Right cardiac atrium (tissue), 5 donors: Measurements from ENCODE around the gene RAB3C. TPM values are rescaled to one million over a fixed set of nuclear protein-coding genes. Genes with fewer than 3 reads are reported as not detected.

ENCODE experiments used
- ATAC-seq, 2 donors: fragments of 200-7000 bp; cut with Tn5 transposase; one replicate each; pipeline versions ENCODE4 v1.8.0 to v1.9.1; 2020; ENCODE audit warnings: moderate library complexity in 2 of 2, mild to moderate bottlenecking in 1 of 2
- DNase-seq, 3 donors: peaks; one replicate each; pipeline ENCODE4 v3.0.0-alpha.2; 2020
- H3K27ac ChIP-seq: one replicate; pipeline ENCODE4 v1.5.1; 2013; ENCODE audit warnings: mild to moderate bottlenecking, low read length, control low read depth, moderate library complexity
- H3K27me3 ChIP-seq: one replicate; pipeline ENCODE4 v1.6.1; 2013; ENCODE audit not compliant: control insufficient read depth, insufficient read depth
- H3K4me1 ChIP-seq: one replicate; pipeline ENCODE4 v1.6.1; 2013; ENCODE audit warnings: low read length; ENCODE audit not compliant: control insufficient read depth, insufficient read depth
- H3K4me3 ChIP-seq: one replicate; pipeline ENCODE4 v1.5.1; 2013; ENCODE audit warnings: low read length, control low read depth
- H3K9me3 ChIP-seq: one replicate; pipeline ENCODE4 v1.6.1; 2013; ENCODE audit warnings: low read length; ENCODE audit not compliant: control insufficient read depth
- WGBS: extraction: QIAGEN DNeasy Blood & Tissue Kit; methylation state at CpG from one replicate; pipeline ENCODE4 v1.1.7; 2013; 5-methylcytosine and 5-hydroxymethylcytosine counted together
- intact Hi-C, 4 donors: fragments of 100-400 bp; cut with DNase I; formaldehyde crosslinking; loops; one replicate each; pipeline versions ENCODE4 v1.11.0 to v1.14.0; 2022 to 2023
- polyA plus RNA-seq: library from polyadenylated mRNA; stranded (reverse); fragments of 200-250 nt; gene quantifications from one replicate; pipeline ENCODE4 v1.2.3, GENCODE V29; 2013
- total RNA-seq, 4 donors: library from RNA; stranded (reverse); fragmentation: NEBNext Ultra II Directional; extraction: Animal tissue kit (Norgen Biotek cat#: 25700); gene quantifications; one replicate each; pipeline ENCODE4 v1.2.1, GENCODE V29; 2021
- donor health status: healthy with polysubstance abuse.
- donor health status: DM: no; HTN: yes; CAD: no.
- donor health status: DM: no; HTN: no; CAD: no.
- donor health status: DM: no; HTN: yes; CAD: no; lungs with severe emphysema.
- donor health status: DM: yes; HTN: yes; CAD: no.

RAB3C gene
- total and polyA plus RNA-seq, 5 donors, result 0.34 to 1.3 (median 0.53) TPM

DNA sequence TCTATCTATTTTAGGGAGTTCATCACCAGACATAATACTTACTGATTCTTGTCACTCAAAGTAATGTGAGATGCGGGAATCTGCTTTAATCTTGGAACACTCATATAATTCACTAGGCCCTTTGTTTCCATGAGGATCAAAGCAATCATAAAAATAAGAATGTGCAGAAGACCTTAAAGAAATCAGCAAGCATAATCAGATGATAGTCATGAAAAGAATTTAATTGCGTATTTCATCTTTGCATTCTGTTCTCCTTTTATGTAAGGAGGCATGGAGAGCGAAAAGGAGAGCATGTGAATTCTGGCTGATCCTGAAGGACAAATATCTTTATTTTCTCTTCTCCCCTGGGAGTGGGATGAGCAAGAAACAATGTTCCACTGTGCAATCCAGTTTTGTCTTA lies 128.0 kb downstream of the RAB3C start:
- H3K4me3 ChIP-seq, result no peak overlapping the region
- 94% methylated on average over 3 of the region's 3 CpGs for WGBS
- intact Hi-C loops, result no loop called here
- H3K27ac ChIP-seq, result no peak overlapping the region
- no peaks in the 10 kb centered on the region for H3K4me1 ChIP-seq
- DNase-seq (no peak), ATAC-seq (no peak)
- no peaks in the 10 kb centered on the region for H3K27me3 ChIP-seq
- H3K9me3 ChIP-seq, result no peaks in the 10 kb centered on the region

DNA sequence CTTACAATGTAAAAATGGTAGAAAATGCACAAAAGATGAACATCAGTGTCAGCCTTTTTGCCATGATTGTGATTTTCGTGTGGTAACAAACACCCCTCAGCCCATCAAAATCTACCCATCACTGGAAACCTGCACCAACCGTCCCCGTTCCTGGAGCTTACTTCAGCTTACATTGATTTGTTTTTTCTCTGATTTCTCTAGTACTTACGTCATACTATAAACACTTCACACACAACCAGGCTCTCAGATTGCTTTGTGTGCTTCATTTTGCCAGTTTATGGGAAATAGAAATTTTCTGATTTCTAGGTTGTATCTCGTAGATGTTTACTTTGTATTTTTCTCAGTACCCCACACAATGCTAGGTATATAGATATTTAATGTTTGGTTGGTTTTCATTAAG lies 129.1 kb downstream of the RAB3C start:
- Histone ChIP-seq H3K4me3 (no peak overlapping the region), H3K27me3 (no peaks in the 10 kb centered on the region), H3K9me3 (no peaks in the 10 kb centered on the region), H3K4me1 (no peaks in the 10 kb centered on the region), H3K27ac (no peak overlapping the region)
- no peak for DNase-seq
- intact Hi-C loops, result no loop called here
- ATAC-seq, result no peak
- 87% methylated on average over 5 of the region's 5 CpGs for WGBS

DNA sequence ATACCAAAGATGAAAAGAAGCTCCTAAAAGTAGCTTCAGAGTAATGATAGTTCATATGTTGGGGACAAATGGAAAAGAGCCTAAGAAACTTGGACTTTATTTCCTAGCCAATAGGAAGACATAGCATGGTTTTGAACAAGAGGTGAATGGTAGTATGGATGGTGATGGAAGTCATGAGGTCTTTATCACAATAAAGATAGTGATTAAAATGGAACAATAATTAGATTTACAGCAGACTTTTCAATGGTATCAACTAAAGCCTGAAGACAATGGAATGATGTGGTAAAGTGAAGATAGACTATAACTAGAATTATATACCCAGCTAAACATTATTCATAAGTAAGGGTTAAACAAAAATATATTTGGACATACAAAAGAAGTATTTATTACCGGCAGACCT lies 131.2 kb downstream of the RAB3C start:
- Histone ChIP-seq H3K4me3 (no peak overlapping the region), H3K27ac (no peak overlapping the region), H3K4me1 (no peaks in the 10 kb centered on the region), H3K9me3 (no peaks in the 10 kb centered on the region), H3K27me3 (no peaks in the 10 kb centered on the region)
- no peak for ATAC-seq
- WGBS, result 54% methylated on average over 1 of the region's 1 CpG
- no peak for DNase-seq
- intact Hi-C loops, result no loop called here

DNA sequence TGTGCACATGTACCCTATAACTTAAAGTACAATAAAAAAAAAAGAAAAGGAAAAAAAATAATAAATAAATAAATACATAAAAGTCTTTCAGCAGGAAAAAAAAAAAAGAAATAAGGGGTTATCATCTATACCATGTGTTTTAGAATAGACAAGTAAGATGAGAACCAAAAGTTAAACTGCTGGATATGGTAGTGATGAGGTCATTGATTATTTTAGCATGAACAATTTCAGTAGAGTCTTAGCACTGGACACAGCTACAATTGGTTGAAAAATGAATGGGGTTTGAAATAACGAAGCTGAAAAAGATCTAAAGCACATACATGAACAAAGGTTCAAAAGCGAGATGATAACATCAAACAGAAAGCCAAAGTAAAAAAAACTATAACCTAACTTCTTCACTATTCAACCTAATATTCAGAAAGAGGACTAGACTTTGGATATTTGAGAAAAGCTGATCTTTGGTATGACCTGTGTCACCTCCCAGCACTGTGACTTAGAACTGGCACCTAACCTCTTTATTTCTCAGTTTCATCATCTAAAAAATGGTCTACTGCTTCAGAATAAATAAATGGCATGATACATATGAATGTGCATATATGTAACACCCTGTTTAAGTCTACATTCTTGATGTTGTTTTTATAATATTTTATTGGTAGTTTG lies 133.3 kb downstream of the RAB3C start:
- Histone ChIP-seq H3K4me1 (no peaks in the 10 kb centered on the region), H3K4me3 (no peak overlapping the region), H3K27ac (no peak overlapping the region), H3K9me3 (no peaks in the 10 kb centered on the region), H3K27me3 (no peaks in the 10 kb centered on the region)
- WGBS, result 88% methylated on average over 2 of the region's 2 CpGs
- ATAC-seq, result no peak
- intact Hi-C loops, result no loop called here
- DNase-seq, result no peak

DNA sequence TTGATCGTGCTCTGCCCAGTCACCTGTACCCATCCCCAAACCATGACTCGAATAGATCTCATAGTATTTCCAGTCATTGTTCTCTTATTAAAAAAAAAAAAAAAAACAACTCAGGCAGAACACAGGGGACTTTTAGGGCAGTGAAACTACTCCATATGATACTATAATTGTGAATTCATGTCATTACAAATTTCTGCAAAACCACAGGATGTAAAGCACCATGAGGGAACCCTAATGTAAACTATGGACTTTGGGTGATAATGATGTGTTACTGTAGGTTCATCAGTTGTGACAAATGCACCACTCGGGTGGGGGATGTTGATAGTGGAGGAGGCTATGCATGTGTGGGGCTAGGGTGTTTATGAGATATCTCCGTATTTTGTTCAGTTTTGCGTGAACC lies 133.8 kb downstream of the RAB3C start:
- 78% methylated on average over 5 of the region's 5 CpGs for WGBS
- intact Hi-C loops, result no loop called here
- H3K4me1 ChIP-seq, result no peaks in the 10 kb centered on the region
- no peak overlapping the region for H3K4me3 ChIP-seq
- no peak overlapping the region for H3K27ac ChIP-seq
- no peaks in the 10 kb centered on the region for H3K9me3 ChIP-seq
- H3K27me3 ChIP-seq, result no peaks in the 10 kb centered on the region
- ATAC-seq, result no peak
- no peak for DNase-seq

DNA sequence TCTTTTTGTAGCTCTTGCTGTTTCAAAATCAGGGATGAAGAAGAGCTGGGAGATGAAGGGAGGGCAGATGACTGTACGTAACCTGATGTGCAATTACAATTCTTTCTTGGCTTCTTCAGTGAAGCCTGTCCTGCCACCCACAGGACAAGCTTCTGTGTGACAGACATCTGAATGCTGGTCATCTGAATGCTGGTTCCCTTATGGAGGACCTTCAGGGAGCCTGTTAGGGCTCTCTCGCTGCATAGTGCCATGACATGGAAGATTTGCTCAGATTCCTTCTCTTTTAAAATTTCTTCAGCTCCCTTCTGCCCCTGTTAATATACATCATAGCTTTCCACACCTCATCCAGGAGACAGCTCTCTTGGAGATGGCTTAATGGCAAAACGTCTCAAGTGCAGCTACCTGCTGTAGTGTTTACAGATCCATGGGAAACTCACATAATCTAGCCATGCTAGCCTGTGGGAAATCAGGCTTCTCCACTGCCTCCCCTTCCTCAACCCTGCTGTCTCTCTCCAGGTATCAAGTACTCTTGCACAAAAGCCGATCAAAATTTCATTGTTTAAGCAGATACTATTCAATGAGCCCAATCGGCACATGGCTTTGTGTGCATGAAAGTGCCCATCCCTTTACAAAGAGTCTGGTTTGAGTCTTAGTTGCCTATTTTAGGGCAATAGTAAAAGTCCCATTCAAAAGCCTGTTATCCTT lies 134.6 kb downstream of the RAB3C start:
- no peaks in the 10 kb centered on the region for H3K9me3 ChIP-seq
- no peak overlapping the region for H3K4me3 ChIP-seq
- ATAC-seq (no peak), DNase-seq (no peak)
- no peaks in the 10 kb centered on the region for H3K4me1 ChIP-seq
- intact Hi-C loops, result no loop called here
- WGBS, result 67% methylated on average over 5 of the region's 5 CpGs
- H3K27me3 ChIP-seq, result no peaks in the 10 kb centered on the region
- no peak overlapping the region for H3K27ac ChIP-seq

DNA sequence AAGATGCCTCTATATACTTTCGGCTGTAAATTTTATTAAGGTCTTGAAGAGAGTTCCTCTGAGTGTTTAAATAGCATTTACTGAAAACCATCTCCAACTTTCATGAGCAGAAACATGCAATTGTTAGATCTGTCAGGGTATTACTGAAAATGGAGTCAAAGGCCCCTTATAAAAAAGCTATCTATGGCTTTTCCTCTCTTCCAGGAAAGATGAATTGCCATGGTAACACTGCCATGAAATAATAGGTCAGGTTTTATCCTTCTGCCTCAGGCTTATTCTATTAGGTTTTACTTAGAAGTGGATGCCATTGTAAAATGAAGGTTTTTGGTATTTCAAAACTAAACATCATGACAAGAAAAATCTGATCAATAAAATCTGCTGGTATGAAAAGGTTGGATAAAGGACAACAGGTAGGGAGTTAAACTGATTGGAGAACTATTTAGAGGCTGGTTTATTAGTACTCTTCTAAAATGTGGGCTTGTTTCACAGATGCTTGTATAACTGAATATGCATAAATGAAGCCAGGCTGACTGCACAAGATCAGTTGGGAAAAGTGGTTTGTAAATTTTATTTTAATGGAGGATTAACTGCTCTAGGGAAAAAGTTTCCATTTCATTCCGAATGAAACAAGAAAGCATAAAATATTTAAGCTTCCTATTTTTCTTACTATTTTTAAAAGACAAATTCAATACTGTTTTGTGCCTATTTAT lies 135.5 kb downstream of the RAB3C start:
- intact Hi-C loops, result no loop called here
- DNase-seq (no peak), ATAC-seq (no peak)
- WGBS, result 76% methylated on average over 2 of the region's 2 CpGs
- Histone ChIP-seq H3K4me3 (no peak overlapping the region), H3K9me3 (no peaks in the 10 kb centered on the region), H3K4me1 (no peaks in the 10 kb centered on the region), H3K27ac (no peak overlapping the region), H3K27me3 (no peaks in the 10 kb centered on the region)

DNA sequence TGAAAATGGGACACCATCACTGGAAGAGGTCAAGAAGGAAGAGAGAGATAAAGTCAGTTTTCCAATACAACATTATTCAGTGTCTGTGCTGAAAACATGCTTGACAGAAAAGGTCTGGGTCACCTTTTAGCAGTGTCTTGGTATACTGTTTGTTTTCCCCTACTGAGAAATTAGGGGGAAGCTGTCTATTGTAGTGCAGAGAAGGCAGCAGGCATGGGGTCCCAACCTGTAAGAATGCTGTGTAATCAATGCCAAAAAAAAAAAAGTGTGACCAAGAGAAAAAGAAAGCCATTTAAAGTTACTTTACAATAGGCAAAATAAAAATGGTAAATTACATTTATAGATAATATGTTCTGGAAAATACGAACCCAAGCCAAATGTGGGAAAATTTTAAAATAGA lies 139.3 kb downstream of the RAB3C start:
- no peaks in the 10 kb centered on the region for H3K9me3 ChIP-seq
- no peak overlapping the region for H3K27ac ChIP-seq
- ATAC-seq (no peak), DNase-seq (no peak)
- no peaks in the 10 kb centered on the region for H3K4me1 ChIP-seq
- intact Hi-C loops, result no loop called here
- H3K27me3 ChIP-seq, result no peaks in the 10 kb centered on the region
- 86% methylated on average over 1 of the region's 1 CpG for WGBS
- no peak overlapping the region for H3K4me3 ChIP-seq

DNA sequence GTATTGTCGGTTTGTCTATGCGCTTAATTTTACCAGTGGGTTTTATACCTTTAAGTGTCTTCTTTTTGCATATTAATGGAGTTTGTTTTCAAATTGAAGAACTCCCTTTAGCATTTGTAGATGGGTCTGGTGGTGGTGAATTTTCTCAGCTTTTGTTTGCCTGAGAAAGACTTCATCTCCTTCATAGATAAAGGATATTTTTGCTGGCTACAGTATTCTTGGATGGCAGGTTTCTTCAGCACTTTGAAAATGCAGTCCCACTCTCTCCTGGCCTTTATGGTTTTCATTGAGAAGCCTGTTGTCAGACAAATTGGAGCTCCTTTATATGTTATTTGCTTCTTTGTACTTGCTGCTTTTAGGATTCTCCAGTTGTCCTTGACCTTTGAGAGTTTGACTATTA lies 142.1 kb downstream of the RAB3C start:
- no peak overlapping the region for H3K4me3 ChIP-seq
- H3K9me3 ChIP-seq, result no peaks in the 10 kb centered on the region
- no peak for ATAC-seq
- intact Hi-C loops, result no loop called here
- WGBS, result 98% methylated on average over 2 of the region's 2 CpGs
- H3K27me3 ChIP-seq, result no peaks in the 10 kb centered on the region
- no peaks in the 10 kb centered on the region for H3K4me1 ChIP-seq
- DNase-seq, result no peak
- H3K27ac ChIP-seq, result no peak overlapping the region

DNA sequence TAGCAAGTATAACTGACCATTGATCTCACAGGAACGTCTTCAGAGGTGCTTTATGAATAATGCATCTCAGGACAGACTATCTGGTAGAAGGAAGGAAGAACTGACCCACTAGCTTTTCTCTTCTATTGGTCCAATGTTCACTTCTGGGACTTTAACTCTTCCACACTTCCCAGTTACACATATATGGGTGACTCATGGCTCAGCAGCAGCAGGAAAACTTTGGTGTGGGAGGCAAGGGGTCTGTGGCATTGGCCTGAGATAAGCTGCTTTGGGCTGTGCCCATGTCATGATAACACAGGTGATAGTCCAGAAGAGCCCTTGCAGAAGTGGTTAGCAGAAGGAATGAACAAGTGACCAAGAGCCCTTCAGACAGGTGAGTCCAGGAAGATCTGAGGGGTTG lies 148.8 kb downstream of the RAB3C start:
- Histone ChIP-seq H3K4me3 (no peak overlapping the region), H3K9me3 (no peaks in the 10 kb centered on the region), H3K4me1 (no peaks in the 10 kb centered on the region), H3K27me3 (no peaks in the 10 kb centered on the region), H3K27ac (no peak overlapping the region)
- WGBS, result 70% methylated on average over 1 of the region's 1 CpG
- intact Hi-C loops, result no loop called here
- DNase-seq (no peak), ATAC-seq (no peak)

DNA sequence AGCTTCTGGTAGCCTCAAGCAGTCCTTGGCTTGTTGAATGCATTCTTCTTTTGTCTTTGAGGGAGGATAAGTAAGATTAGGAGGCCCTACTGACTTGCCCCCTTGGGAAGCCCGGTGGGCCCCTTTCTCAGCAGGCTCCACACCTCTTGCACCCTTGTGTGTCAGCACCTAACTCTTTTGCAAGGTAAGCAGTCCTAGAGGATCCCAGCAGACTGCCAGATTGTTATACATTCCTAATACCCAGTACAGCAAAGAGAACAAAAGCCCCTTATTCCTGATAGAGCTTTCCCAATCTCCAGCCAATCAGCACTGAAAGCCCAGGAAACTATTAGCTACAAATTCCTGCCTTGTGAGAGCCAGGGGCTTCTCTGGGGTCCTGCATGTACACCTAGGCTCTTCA lies 152.8 kb downstream of the RAB3C start:
- H3K4me3 ChIP-seq, result no peak overlapping the region
- whole genome bisulfite sequencing, result 62% methylated on average over 1 of the region's 1 CpG
- DNase-seq (no peak), ATAC-seq (no peak)
- no peaks in the 10 kb centered on the region for H3K9me3 ChIP-seq
- no peaks in the 10 kb centered on the region for H3K27me3 ChIP-seq
- H3K27ac ChIP-seq, result no peak overlapping the region
- intact Hi-C loops, result no loop called here
- no peaks in the 10 kb centered on the region for H3K4me1 ChIP-seq
